GM12878 (cell line): ENCODE data around the gene TMEM192. TPM values are rescaled to one million over a fixed set of nuclear protein-coding genes. Genes with fewer than 3 reads are reported as not detected.

Experiments used
- ATF3 ChIP-seq: IDR thresholded peaks from 2 replicates; pipeline ENCODE4 v1.6.1; 2011; ENCODE audit warnings: low read depth, mild to moderate bottlenecking, low read length, moderate library complexity, borderline replicate concordance; ENCODE audit errors: extremely low read depth
- CBFB ChIP-seq: IDR thresholded peaks from 2 replicates; pipeline ENCODE4 v1.6.1; 2016; ENCODE audit warnings: antibody characterized with exemption, low read depth
- CHD4 ChIP-seq: fragments of 200-600 bp; sonication (generic); IDR thresholded peaks from 2 replicates; pipeline ENCODE4 v1.6.1; 2016; ENCODE audit warnings: mild to moderate bottlenecking
- CREM ChIP-seq: IDR thresholded peaks from 2 replicates; pipeline ENCODE4 v1.6.1; 2014; ENCODE audit warnings: antibody characterized with exemption, low read depth
- E4F1 ChIP-seq: fragments of 450-650 bp; IDR thresholded peaks from 2 replicates; pipeline ENCODE4 v1.6.1; 2018; ENCODE audit warnings: borderline replicate concordance, mild to moderate bottlenecking; ENCODE audit not compliant: partially characterized antibody
- HCFC1 ChIP-seq: fragments of 150-350 bp; IDR thresholded peaks from 2 replicates; pipeline ENCODE4 v1.6.1; 2014; ENCODE audit warnings: low read length
- KLF5 ChIP-seq: fragments of 450-650 bp; IDR thresholded peaks from 2 replicates; pipeline ENCODE4 v1.6.1; 2014; ENCODE audit warnings: mild to moderate bottlenecking; ENCODE audit not compliant: partially characterized antibody
- MEF2B ChIP-seq: fragments of 450-650 bp; IDR thresholded peaks from 2 replicates; pipeline ENCODE4 v1.6.1; 2018; ENCODE audit warnings: mild to moderate bottlenecking, moderate library complexity; ENCODE audit not compliant: partially characterized antibody, poor library complexity, severe bottlenecking
- MTA3 ChIP-seq: IDR thresholded peaks from 2 replicates; pipeline ENCODE4 v1.6.1; 2012; ENCODE audit warnings: low read length, inconsistent platforms, borderline replicate concordance
- PML ChIP-seq: IDR thresholded peaks from 2 replicates; pipeline ENCODE4 v1.6.1; 2012; ENCODE audit warnings: low read length, inconsistent platforms
- POLR2A ChIP-seq: IDR thresholded peaks from 2 replicates; pipeline ENCODE4 v1.6.1; 2011; ENCODE audit warnings: low read depth, mild to moderate bottlenecking, low read length
- RAD21 ChIP-seq: IDR thresholded peaks from 2 replicates; pipeline ENCODE4 v1.6.1; 2011; ENCODE audit warnings: mild to moderate bottlenecking, low read depth, low read length, moderate library complexity; ENCODE audit not compliant: insufficient read depth
- REST ChIP-seq: IDR thresholded peaks from 2 replicates; pipeline ENCODE4 v1.6.1; 2012; ENCODE audit warnings: mild to moderate bottlenecking, low read depth, low read length
- TARDBP ChIP-seq: IDR thresholded peaks from 2 replicates; pipeline ENCODE4 v1.6.1; 2016; ENCODE audit warnings: borderline replicate concordance
- WRNIP1 ChIP-seq: IDR thresholded peaks from 2 replicates; pipeline ENCODE4 v1.6.1; 2011; ENCODE audit warnings: low read depth, low read length, improper control_type of control experiment, borderline replicate concordance
- ZBTB4 ChIP-seq: fragments of 450-650 bp; formaldehyde crosslinking; IDR thresholded peaks from 2 replicates; pipeline ENCODE4 v1.4.0; 2022; ENCODE audit warnings: mild to moderate bottlenecking, moderate library complexity
- ZNF207 ChIP-seq: fragments of 450-650 bp; IDR thresholded peaks from 2 replicates; pipeline ENCODE4 v1.6.1; 2014; ENCODE audit warnings: antibody characterized with exemption, mild to moderate bottlenecking, borderline replicate concordance
- ZZZ3 ChIP-seq: IDR thresholded peaks from 2 replicates; pipeline ENCODE4 v1.6.1; 2011; ENCODE audit warnings: low read depth; ENCODE audit not compliant: control insufficient read depth, insufficient read length
- polyA plus RNA-seq, 11 experiments: library from polyadenylated mRNA; depleted of rRNA in 4 of 11; unstranded in 6 of 11; stranded (reverse) in 5 of 11; fragments of >200 nt; fragmentation: Nextera tagmentation in 4 of 11; fragmentation: Illumina TruSeq in 1 of 11; extraction: Ambion mirVana in 4 of 11; extraction: Trizol in 1 of 11; gene quantifications; 1 replicate in 1 of 11; 2 replicates in 10 of 11; pipeline versions ENCODE4 v1.2.1 to v1.2.3, GENCODE V29; 2011 to 2016; ENCODE audit warnings: inconsistent platforms in 2 of 11, missing spikeins in 2 of 11, low read depth in 1 of 11
- total RNA-seq, 4 experiments: library from RNA; depleted of rRNA in 3 of 4; stranded (reverse); fragments of >200 nt in 3 of 4; fragmentation: Illumina TruSeq in 1 of 4; extraction: Trizol in 1 of 4; gene quantifications; 2 replicates each; pipeline versions ENCODE4 v1.2.1 to v1.2.3, GENCODE V29; 2013 to 2021

TMEM192 gene
- total and polyA plus RNA-seq, 10 of the 15 experiments (the other 5 are each of a cell fraction or from before 2014, with no cell fraction given): 1.8 to 16.0 (median 10.0) TPM

GRCh38 chr4:165112368-165113121 lies at the start of gene TMEM192 (continued):
- TF ChIP-seq CBFB (no peak), ZBTB4 (CRISPR knock-in tag) (no peak), ZNF207 (peak; percentile 72; the same call in 1 of the 2 replicates), CREM (peak; percentile 17; the same call in 1 of the 2 replicates), MEF2B (peak; percentile 52), POLR2A (peak; percentile 84), ATF3 (peak; percentile 82; the same call in 1 of the 2 replicates), MTA3 (no peak), REST (no peak), E4F1 (peak; percentile 47), RAD21 (no peak), KLF5 (peak; percentile 10), WRNIP1 (no peak), HCFC1 (peak; percentile 37; the same call in 1 of the 2 replicates), TARDBP (no peak), ZZZ3 (no peak), CHD4 (no peak), PML (no peak)
